Mucosa of descending colon (tissue), 3 donors: Measurements from ENCODE around the gene RPL27A. TPM values are rescaled to one million over a fixed set of nuclear protein-coding genes. Genes with fewer than 3 reads are reported as not detected.

Source experiments
- ATAC-seq: fragments of 200-7000 bp; cut with Tn5 transposase; one replicate; pipeline ENCODE4 v1.9.1; 2020; ENCODE audit warnings: mild to moderate bottlenecking, moderate library complexity
- DNase-seq, 3 donors: peaks; one replicate each; pipeline ENCODE4 v3.0.0-alpha.2; 2020
- H3K36me3 ChIP-seq: fragments of 200-600 bp; one replicate; pipeline ENCODE4 v1.8.0; 2021; ENCODE audit warnings: low read depth, mild to moderate bottlenecking
- H3K4me1 ChIP-seq: fragments of 200-600 bp; one replicate; pipeline ENCODE4 v1.8.0; 2021; ENCODE audit warnings: low read depth, mild to moderate bottlenecking
- H3K4me3 ChIP-seq: fragments of 200-600 bp; one replicate; pipeline ENCODE4 v1.8.0; 2021; ENCODE audit warnings: mild to moderate bottlenecking
- H3K9me3 ChIP-seq: fragments of 200-600 bp; one replicate; pipeline ENCODE4 v1.8.0; 2021; ENCODE audit warnings: mild to moderate bottlenecking
- intact Hi-C, 2 donors: fragments of 100-400 bp; cut with DNase I in 1 of 2; cut with micrococcal nuclease in 1 of 2; formaldehyde crosslinking; loops; one replicate each; pipeline versions ENCODE4 v1.11.0 to v1.11.1; 2022; cut with DNase I, micrococcal nuclease
- total RNA-seq, 3 donors: library from RNA; stranded (reverse); fragmentation: NEBNext Ultra II Directional in 2 of 3; extraction: Animal tissue kit (Norgen Biotek cat#: 25700) in 2 of 3; gene quantifications; one replicate each; pipeline versions ENCODE4 v1.2.1 to v1.2.4, GENCODE V29; 2021 to 2023
- TF ChIP-seq, protein P1 (sequence below): fragments of 200-600 bp; IDR thresholded peaks from one replicate; pipeline ENCODE4 v1.8.0; 2022; ENCODE audit warnings: antibody characterized with exemption, mild to moderate bottlenecking
- donor health status: DM: no; HTN: no; CAD: no; lungs with moderate emphysema.
- donor health status: DM: no; HTN: no; CAD: no.
- donor health status: DM: no; HTN: yes; CAD: no.

Gene RPL27A
- total RNA-seq, 3 donors from 2014 or later: 634 to 807 (median 704) TPM

DNA sequence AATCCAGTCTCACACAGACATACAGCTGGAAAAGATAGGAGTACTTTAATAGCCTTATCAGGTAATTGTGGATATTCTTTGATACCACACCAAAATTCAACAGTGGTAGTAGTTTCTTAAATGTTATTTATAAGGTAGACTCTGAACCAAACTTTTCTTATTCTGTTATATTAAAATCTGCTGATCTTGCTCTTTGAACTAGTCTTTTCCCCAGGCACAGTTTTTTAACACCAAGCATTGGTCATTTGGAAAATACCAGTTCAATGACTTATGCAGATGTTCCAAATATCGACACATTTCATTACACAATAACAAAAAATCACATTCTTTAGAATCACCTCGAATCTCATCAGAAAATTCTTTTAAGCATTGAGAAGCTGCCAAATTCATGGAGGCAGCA, 7.7 kb upstream of the RPL27A start:
- Histone ChIP-seq H3K4me3 (no peak overlapping the region), H3K9me3 (no peaks in the 10 kb centered on the region), H3K4me1 (peaks cover 3% of the 10 kb centered on the region), H3K36me3 (no peaks in the 10 kb centered on the region)
- no peak for ATAC-seq
- TF ChIP-seq, protein P1, sequence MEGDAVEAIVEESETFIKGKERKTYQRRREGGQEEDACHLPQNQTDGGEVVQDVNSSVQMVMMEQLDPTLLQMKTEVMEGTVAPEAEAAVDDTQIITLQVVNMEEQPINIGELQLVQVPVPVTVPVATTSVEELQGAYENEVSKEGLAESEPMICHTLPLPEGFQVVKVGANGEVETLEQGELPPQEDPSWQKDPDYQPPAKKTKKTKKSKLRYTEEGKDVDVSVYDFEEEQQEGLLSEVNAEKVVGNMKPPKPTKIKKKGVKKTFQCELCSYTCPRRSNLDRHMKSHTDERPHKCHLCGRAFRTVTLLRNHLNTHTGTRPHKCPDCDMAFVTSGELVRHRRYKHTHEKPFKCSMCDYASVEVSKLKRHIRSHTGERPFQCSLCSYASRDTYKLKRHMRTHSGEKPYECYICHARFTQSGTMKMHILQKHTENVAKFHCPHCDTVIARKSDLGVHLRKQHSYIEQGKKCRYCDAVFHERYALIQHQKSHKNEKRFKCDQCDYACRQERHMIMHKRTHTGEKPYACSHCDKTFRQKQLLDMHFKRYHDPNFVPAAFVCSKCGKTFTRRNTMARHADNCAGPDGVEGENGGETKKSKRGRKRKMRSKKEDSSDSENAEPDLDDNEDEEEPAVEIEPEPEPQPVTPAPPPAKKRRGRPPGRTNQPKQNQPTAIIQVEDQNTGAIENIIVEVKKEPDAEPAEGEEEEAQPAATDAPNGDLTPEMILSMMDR: no peak
- no peak for DNase-seq
- intact Hi-C loops: no loop called here

DNA sequence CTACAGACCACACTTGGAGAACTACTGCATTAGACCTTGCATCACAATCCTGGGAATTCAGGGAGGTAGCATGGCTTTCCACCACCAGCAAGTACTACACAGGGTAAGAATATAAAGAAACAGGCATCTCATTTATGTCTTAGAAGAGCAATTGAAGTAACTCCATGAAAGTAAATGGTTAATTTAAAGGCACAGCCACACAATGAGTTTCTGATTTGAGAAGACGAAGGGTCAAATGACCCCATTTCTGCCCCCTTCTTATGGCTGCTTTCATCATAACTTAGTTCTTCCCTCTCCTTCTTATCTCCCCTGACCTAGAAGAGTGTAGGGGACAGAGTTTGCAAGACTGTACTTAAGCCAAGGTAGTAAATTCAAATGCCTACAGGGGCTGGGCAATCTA, 6.1 kb upstream of the RPL27A start:
- no peak for ATAC-seq
- Histone ChIP-seq H3K9me3 (no peaks in the 10 kb centered on the region), H3K4me3 (no peak overlapping the region), H3K4me1 (peaks cover 5% of the 10 kb centered on the region), H3K36me3 (no peaks in the 10 kb centered on the region)
- TF ChIP-seq, protein P1: no peak
- intact Hi-C loops: no loop called here
- no peak for DNase-seq

DNA sequence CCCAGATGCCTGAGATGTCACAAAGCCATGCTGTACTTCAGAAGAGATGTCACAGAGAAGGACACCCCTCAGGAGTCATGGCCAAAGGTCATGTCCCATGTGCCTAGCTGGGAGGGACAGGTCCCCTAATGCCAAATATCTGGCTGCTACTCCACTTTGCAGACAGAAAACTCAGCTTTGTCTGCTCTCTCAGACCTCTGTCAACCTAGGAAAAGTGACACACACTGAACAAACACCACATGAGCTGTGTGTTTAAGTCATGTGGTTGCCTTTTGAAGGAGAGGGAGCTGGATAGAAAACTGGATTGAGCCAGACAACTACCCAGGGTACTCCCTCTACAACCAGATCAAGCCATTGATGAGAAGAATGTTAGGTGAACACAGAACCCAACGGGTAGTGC, 3.6 kb upstream of the RPL27A start:
- ATAC-seq (no peak), DNase-seq (no peak)
- Histone ChIP-seq H3K4me1 (peaks cover 12% of the 10 kb centered on the region), H3K4me3 (no peak overlapping the region), H3K36me3 (no peaks in the 10 kb centered on the region), H3K9me3 (no peaks in the 10 kb centered on the region)
- intact Hi-C loops: no loop called here
- TF ChIP-seq, protein P1: no peak

DNA sequence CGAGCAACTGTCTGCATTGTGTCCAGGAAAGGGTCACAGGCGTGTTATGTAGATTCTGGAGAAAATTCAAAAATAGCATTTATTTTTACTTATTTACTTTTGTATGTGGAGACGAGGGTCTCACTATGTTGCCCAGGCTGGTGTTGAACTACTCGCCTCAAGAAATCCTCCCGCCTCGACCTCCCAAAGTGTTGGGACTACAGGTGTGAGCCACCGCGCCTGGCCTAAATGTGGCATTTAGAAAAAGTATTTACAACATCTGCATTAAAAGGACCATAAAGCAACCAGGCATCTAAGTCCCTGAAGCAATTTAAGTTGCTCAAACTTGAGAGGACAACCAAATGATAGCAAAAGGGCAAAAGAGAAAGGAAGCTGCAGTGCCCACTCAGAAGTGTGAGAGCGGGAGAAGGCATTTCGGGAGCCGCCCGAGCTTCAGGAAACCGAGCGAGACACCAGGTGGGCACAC, 722 bp upstream of the RPL27A start:
- Histone ChIP-seq H3K4me3 (peak overlapping the region; percentile 90), H3K9me3 (no peaks in the 10 kb centered on the region), H3K4me1 (peaks cover 15% of the 10 kb centered on the region), H3K36me3 (no peaks in the 10 kb centered on the region)
- TF ChIP-seq, protein P1: no peak
- intact Hi-C loops: no loop called here
- DNase-seq: no peak
- peak; percentile 49 for ATAC-seq

DNA sequence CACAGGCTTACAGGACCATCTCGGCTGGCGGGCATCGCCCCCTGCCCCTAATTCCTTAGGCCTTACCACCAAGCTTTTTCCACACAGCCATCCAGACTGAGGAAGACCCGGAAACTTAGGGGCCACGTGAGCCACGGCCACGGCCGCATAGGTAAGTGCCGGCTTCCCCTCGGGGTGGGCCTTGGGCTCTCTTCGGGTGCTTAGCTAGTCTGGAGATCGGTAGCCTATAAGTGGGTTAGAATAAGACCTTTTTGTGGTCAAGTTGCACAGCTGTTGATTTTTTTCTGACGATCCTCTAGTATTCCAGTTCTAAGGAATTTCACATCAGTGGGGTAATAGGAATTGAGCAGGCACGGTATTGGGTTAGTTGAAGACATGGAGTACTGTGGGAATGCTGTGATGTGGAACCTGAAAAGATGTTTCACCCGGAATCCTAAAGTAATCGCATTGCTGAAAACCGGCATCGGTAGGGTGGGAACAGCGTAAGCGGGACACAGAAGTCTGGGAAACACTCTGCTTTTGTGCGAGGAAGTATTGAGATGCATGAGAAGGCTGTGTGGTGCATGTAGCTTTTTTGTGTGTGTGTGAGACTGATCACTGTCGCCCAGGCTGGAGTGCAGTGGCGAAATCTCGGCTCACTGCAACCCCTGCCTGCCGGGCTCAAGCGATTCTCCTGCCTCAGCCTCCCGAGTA, 669 bp downstream of the RPL27A start:
- intact Hi-C loops: no loop called here
- no peaks in the 10 kb centered on the region for H3K36me3 ChIP-seq

More for the DNA sequence above, 669 bp downstream of the RPL27A start:
- ATAC-seq (peak; percentile 28), DNase-seq (no peak)
- TF ChIP-seq, protein P1: no peak
- peak overlapping the region; percentile 90 for H3K4me3 ChIP-seq
- H3K4me1 ChIP-seq: peaks cover 25% of the 10 kb centered on the region
- H3K9me3 ChIP-seq: no peaks in the 10 kb centered on the region
